SK-N-SH (cell line): ENCODE data around the gene INPP5K. TPM values are rescaled to one million over a fixed set of nuclear protein-coding genes. Genes with fewer than 3 reads are reported as not detected.

Source experiments
- CTCF ChIA-PET: fragments of 300-600, 350-600 bp; formaldehyde crosslinking; extraction: SDS; loops from one replicate; lab custom pipeline; 2021; lab: Yijun Ruan, JAX
- POLR2A ChIA-PET: fragments of 350-600 bp; sonication (Branson Sonifier 250); formaldehyde crosslinking; extraction: SDS; loops from one replicate; lab custom pipeline; 2020; ENCODE audit warnings: antibody characterized with exemption, inconsistent platforms; lab: Yijun Ruan, JAX
- DNase-seq: peaks from one replicate; pipeline ENCODE4 v3.0.0; 2012
- H2AFZ ChIP-seq: fragments of 200-600 bp; sonication (generic); 2 replicates; pipeline ENCODE4 v1.8.1; 2016; ENCODE audit warnings: antibody characterized with exemption, mild to moderate bottlenecking, low read depth
- H3F3A ChIP-seq: fragments of 200-600 bp; sonication (generic); replicated peaks from 2 replicates; pipeline ENCODE3; 2016; ENCODE audit warnings: antibody characterized with exemption, mild to moderate bottlenecking; ENCODE audit not compliant: insufficient read depth
- H3K27ac ChIP-seq, 2 experiments: fragments of 200-500 bp in 1 of 2; fragments of 200-600 bp in 1 of 2; sonication (Bioruptor generic) in 1 of 2; sonication (generic), shearing (Covaris generic) in 1 of 2; 2 replicates each; pipeline versions ENCODE4 v1.5.1 to v1.6.1; 2014 to 2016; ENCODE audit warnings: low read depth in 2 of 2, inconsistent platforms in 1 of 2, low read length in 1 of 2, mild to moderate bottlenecking in 1 of 2, mixed read lengths in 1 of 2
- H3K27me3 ChIP-seq: fragments of 200-600 bp; sonication (generic), shearing (Covaris generic); 2 replicates; pipeline ENCODE4 v1.6.1; 2016; ENCODE audit warnings: mixed run types; ENCODE audit not compliant: insufficient read depth
- H3K36me3 ChIP-seq, 2 experiments: fragments of 200-500 bp in 1 of 2; fragments of 200-600 bp in 1 of 2; sonication (Bioruptor generic) in 1 of 2; sonication (generic) in 1 of 2; replicated peaks in 1 of 2; 2 replicates each; pipeline versions ENCODE3 to v1.5.1; 2014 to 2016; ENCODE audit warnings: low read length in 1 of 2, mild to moderate bottlenecking in 1 of 2; ENCODE audit not compliant: insufficient read depth in 2 of 2, control insufficient read depth in 1 of 2
- H3K4me1 ChIP-seq, 2 experiments: fragments of 200-500 bp in 1 of 2; fragments of 200-600 bp in 1 of 2; sonication (Bioruptor generic) in 1 of 2; sonication (generic), shearing (Covaris generic) in 1 of 2; 2 replicates each; pipeline versions ENCODE4 v1.5.1 to v1.6.1; 2014 to 2016; ENCODE audit warnings: low read depth in 1 of 2, low read length in 1 of 2, mixed run types in 1 of 2; ENCODE audit not compliant: insufficient read depth in 2 of 2, control insufficient read depth in 1 of 2
- H3K4me2 ChIP-seq: fragments of 200-600 bp; sonication (generic), shearing (Covaris generic); 2 replicates; pipeline ENCODE4 v1.6.1; 2017; ENCODE audit warnings: mixed run types
- H3K4me3 ChIP-seq, 2 experiments: fragments of 200-500 bp in 1 of 2; fragments of 200-600 bp in 1 of 2; sonication (Bioruptor generic) in 1 of 2; sonication (generic), shearing (Covaris generic) in 1 of 2; 2 replicates each; pipeline versions ENCODE4 v1.5.1 to v1.8.1; 2014 to 2016; ENCODE audit warnings: low read depth in 2 of 2, inconsistent platforms in 1 of 2, low read length in 1 of 2, mild to moderate bottlenecking in 1 of 2, mixed read lengths in 1 of 2, moderate library complexity in 1 of 2
- H3K79me2 ChIP-seq: fragments of 200-600 bp; sonication (generic); 2 replicates; pipeline ENCODE4 v1.8.1; 2017; ENCODE audit warnings: mild to moderate bottlenecking; ENCODE audit not compliant: insufficient read depth
- H3K9ac ChIP-seq: fragments of 200-600 bp; sonication (generic); 2 replicates; pipeline ENCODE4 v1.6.1; 2017; ENCODE audit warnings: mixed run types
- H3K9me2 ChIP-seq: fragments of 200-600 bp; sonication (generic); 2 replicates; pipeline ENCODE4 v1.6.1; 2017; ENCODE audit warnings: mixed run types
- H3K9me3 ChIP-seq: fragments of 200-600 bp; sonication (generic); 2 replicates; pipeline ENCODE4 v1.6.1; 2017; ENCODE audit warnings: mixed run types, mild to moderate bottlenecking, moderate library complexity
- H4K20me1 ChIP-seq: fragments of 200-600 bp; sonication (generic); 2 replicates; pipeline ENCODE4 v1.6.1; 2017; ENCODE audit warnings: mild to moderate bottlenecking, mixed run types; ENCODE audit not compliant: insufficient read depth
- CTCF ChIP-seq: fragments of 200-600 bp; sonication (generic); IDR thresholded peaks from 2 replicates; pipeline ENCODE4 v1.6.1; 2017; ENCODE audit warnings: antibody characterized with exemption, mild to moderate bottlenecking, moderate library complexity
- FOXJ3 ChIP-seq: sonication (generic); formaldehyde crosslinking; IDR thresholded peaks from 2 replicates; pipeline ENCODE4 v1.5.1; 2020; ENCODE audit warnings: mild to moderate bottlenecking, missing genetic modification reagents
- IRF3 ChIP-seq: fragments of 150-350 bp; IDR thresholded peaks from 2 replicates; pipeline ENCODE4 v1.6.1; 2016; ENCODE audit warnings: mild to moderate bottlenecking, low read depth, low read length
- JUND ChIP-seq: IDR thresholded peaks from 2 replicates; pipeline ENCODE4 v1.4.0; 2012
- MAX ChIP-seq: IDR thresholded peaks from 2 replicates; pipeline ENCODE4 v1.4.0; 2012; ENCODE audit warnings: low read depth
- RAD21 ChIP-seq: IDR thresholded peaks from 2 replicates; pipeline ENCODE4 v1.6.1; 2012; ENCODE audit warnings: mild to moderate bottlenecking, low read length
- RFX5 ChIP-seq: IDR thresholded peaks from 2 replicates; pipeline ENCODE4 v1.6.1; 2012; ENCODE audit warnings: mild to moderate bottlenecking, improper control_type of control experiment, low read length
- SIN3A ChIP-seq: IDR thresholded peaks from 2 replicates; pipeline ENCODE4 v1.6.1; 2012; ENCODE audit warnings: low read depth, mild to moderate bottlenecking, low read length, moderate library complexity, borderline replicate concordance
- SMC3 ChIP-seq: IDR thresholded peaks from 2 replicates; pipeline ENCODE4 v1.6.1; 2012; ENCODE audit warnings: low read depth, low read length, improper control_type of control experiment
- WGBS: methylation state at CpG from one replicate; pipeline ENCODE4 v1.1.6; 2017; ENCODE audit warnings: low lambda C conversion rate; 5-methylcytosine and 5-hydroxymethylcytosine counted together
- polyA plus RNA-seq, 3 experiments: library from polyadenylated mRNA; depleted of rRNA; stranded (reverse); fragments of >200 nt; gene quantifications; 2 replicates each; pipeline ENCODE4 v1.2.3, GENCODE V29; 2012
- TF ChIP-seq, protein P1 (sequence below): IDR thresholded peaks from 2 replicates; pipeline ENCODE4 v1.6.1; 2012; ENCODE audit warnings: mild to moderate bottlenecking, low read depth, low read length, moderate library complexity

Gene INPP5K
- polyA plus RNA-seq, 1 of the 3 experiments (the other 2 are of a cell fraction), result 26.2 TPM

- Histone ChIP-seq H3K36me3 (peaks cover 17 to 44% of the 10 kb centered on the region in 2 experiments), H3K9me3 (no peaks in the 10 kb centered on the region), H3K9ac (peak overlapping the region; percentile 89), H3K4me3 (peak overlapping the region; percentile 92 to 100), H3K9me2 (no peaks in the 10 kb centered on the region), H2AFZ (peak overlapping the region; percentile 17; the same call in 1 of the 2 replicates), H3F3A (peaks cover 36% of the 10 kb centered on the region), H3K79me2 (peaks cover 37% of the 10 kb centered on the region), H3K4me2 (peak overlapping the region; percentile 95), H3K4me1 (peaks cover 0 to 19% of the 10 kb centered on the region in 2 experiments; a peak in 2 of 4 replicates), H3K27ac (peak overlapping the region; percentile 56 to 70; a peak in 3 of 4 replicates), H4K20me1 (no peaks in the 10 kb centered on the region), H3K27me3 (no peaks in the 10 kb centered on the region)
- ChIA-PET CTCF (interaction anchor here (0.8 to 4.1 kb wide), 28 partner anchors 10 to 261 kb away, joined by 3 to 41 read pairs (median 4); partner anchors contain the start of genes BHLHA9, CRK, MYO1C and YWHAE), POLR2A (interaction anchor here (0.8 to 3.5 kb wide), 6 partner anchors 14 to 116 kb away, joined by 3 to 14 read pairs (median 5); partner anchors contain the start of genes MYO1C and YWHAE)
- 1% methylated on average over 28 of the region's 31 CpGs for WGBS
- TF ChIP-seq SIN3A, result peak; percentile 65; the same call in 1 of the 2 replicates
- TF ChIP-seq, protein P1, sequence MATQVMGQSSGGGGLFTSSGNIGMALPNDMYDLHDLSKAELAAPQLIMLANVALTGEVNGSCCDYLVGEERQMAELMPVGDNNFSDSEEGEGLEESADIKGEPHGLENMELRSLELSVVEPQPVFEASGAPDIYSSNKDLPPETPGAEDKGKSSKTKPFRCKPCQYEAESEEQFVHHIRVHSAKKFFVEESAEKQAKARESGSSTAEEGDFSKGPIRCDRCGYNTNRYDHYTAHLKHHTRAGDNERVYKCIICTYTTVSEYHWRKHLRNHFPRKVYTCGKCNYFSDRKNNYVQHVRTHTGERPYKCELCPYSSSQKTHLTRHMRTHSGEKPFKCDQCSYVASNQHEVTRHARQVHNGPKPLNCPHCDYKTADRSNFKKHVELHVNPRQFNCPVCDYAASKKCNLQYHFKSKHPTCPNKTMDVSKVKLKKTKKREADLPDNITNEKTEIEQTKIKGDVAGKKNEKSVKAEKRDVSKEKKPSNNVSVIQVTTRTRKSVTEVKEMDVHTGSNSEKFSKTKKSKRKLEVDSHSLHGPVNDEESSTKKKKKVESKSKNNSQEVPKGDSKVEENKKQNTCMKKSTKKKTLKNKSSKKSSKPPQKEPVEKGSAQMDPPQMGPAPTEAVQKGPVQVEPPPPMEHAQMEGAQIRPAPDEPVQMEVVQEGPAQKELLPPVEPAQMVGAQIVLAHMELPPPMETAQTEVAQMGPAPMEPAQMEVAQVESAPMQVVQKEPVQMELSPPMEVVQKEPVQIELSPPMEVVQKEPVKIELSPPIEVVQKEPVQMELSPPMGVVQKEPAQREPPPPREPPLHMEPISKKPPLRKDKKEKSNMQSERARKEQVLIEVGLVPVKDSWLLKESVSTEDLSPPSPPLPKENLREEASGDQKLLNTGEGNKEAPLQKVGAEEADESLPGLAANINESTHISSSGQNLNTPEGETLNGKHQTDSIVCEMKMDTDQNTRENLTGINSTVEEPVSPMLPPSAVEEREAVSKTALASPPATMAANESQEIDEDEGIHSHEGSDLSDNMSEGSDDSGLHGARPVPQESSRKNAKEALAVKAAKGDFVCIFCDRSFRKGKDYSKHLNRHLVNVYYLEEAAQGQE, result no peak
- peak; percentile 70 for TF ChIP-seq CTCF
- TF ChIP-seq IRF3, result no peak
- TF ChIP-seq JUND, result no peak
- no peak for TF ChIP-seq RFX5
- peak; percentile 53 for TF ChIP-seq SMC3
- 0 out of 2 replicates have a peak, but pooled peaks have one; percentile 22 for TF ChIP-seq MAX
- TF ChIP-seq FOXJ3 (CRISPR knock-in tag), result no peak
- peak; percentile 75 for TF ChIP-seq RAD21
- DNase-seq, result peak; percentile 70
Measured at GRCh38 chr17:1515640-1516387, 598 bp downstream of the INPP5K start.
